Measurements from ENCODE around the gene FOXJ1. TPM values are rescaled to one million over a fixed set of nuclear protein-coding genes. Genes with fewer than 3 reads are reported as not detected.

Gene FOXJ1
- total RNA-seq, 1 donor from 2014 or later: 2.9 TPM

GRCh38 chr17:76092526-76093413, 48.3 kb downstream of the FOXJ1 start:
- DNase-seq: no peak
- intact Hi-C loops (cut with DNase I): no loop called here
- H3K27me3 ChIP-seq: no peaks in the 10 kb centered on the region
- no peak for TF ChIP-seq CTCF (IDR thresholded peaks at IDR 0.05)
- H3K36me3 ChIP-seq: peaks cover 98% of the 10 kb centered on the region
- no peaks in the 10 kb centered on the region for H3K9me3 ChIP-seq
- ATAC-seq: no peak
- H3K27ac ChIP-seq: no peak overlapping the region
- no peak overlapping the region for H3K4me3 ChIP-seq
- no peaks in the 10 kb centered on the region for H3K4me1 ChIP-seq

- ATAC-seq (no peak), DNase-seq (no peak)
- intact Hi-C loops (cut with DNase I): no loop called here
- H3K9me3 ChIP-seq: no peaks in the 10 kb centered on the region
- no peaks in the 10 kb centered on the region for H3K27me3 ChIP-seq
- H3K27ac ChIP-seq: no peak overlapping the region
- TF ChIP-seq CTCF (IDR thresholded peaks at IDR 0.05): no peak
- H3K36me3 ChIP-seq: peaks cover 98% of the 10 kb centered on the region
- H3K4me3 ChIP-seq: no peak overlapping the region
- H3K4me1 ChIP-seq: no peaks in the 10 kb centered on the region
Measured at GRCh38 chr17:76091526-76092286, 49.3 kb downstream of the FOXJ1 start.

- H3K36me3 ChIP-seq: peaks cover 98% of the 10 kb centered on the region
- H3K4me1 ChIP-seq: no peaks in the 10 kb centered on the region
- H3K27me3 ChIP-seq: no peaks in the 10 kb centered on the region
- DNase-seq (no peak), ATAC-seq (no peak)
- H3K27ac ChIP-seq: no peak overlapping the region
- intact Hi-C loops (cut with DNase I): no loop called here
- no peak for TF ChIP-seq CTCF (IDR thresholded peaks at IDR 0.05)
- H3K9me3 ChIP-seq: no peaks in the 10 kb centered on the region
- H3K4me3 ChIP-seq: no peak overlapping the region
Measured at GRCh38 chr17:76090517-76091129, 50.4 kb downstream of the FOXJ1 start.

GRCh38 chr17:76089680-76090516, 51.1 kb downstream of the FOXJ1 start:
- DNase-seq (no peak), ATAC-seq (no peak)
- intact Hi-C loops (cut with DNase I): no loop called here

More at GRCh38 chr17:76089680-76090516, 51.1 kb downstream of the FOXJ1 start:
- Histone ChIP-seq H3K4me1 (no peaks in the 10 kb centered on the region), H3K36me3 (peaks cover 98% of the 10 kb centered on the region), H3K9me3 (no peaks in the 10 kb centered on the region), H3K27me3 (no peaks in the 10 kb centered on the region), H3K27ac (no peak overlapping the region), H3K4me3 (no peak overlapping the region)
- TF ChIP-seq CTCF (IDR thresholded peaks at IDR 0.05): no peak

All from upper lobe of right lung (tissue), 1 donor.